CD4-positive, alpha-beta T cell (primary cell): ENCODE results near the gene FCAR. TPM values are rescaled to one million over a fixed set of nuclear protein-coding genes. Genes with fewer than 3 reads are reported as not detected.
A peak's percentile ranks its signal among the peaks of the same experiment; 100 is the strongest.
"Not testable (repeated sequence)": the region's sequence is repeated elsewhere in the genome, so short reads cannot be mapped to it uniquely, and the experiment has no call there.

ENCODE experiments used
- ATAC-seq: fragments of 200-7000 bp; cut with Tn5 transposase; one replicate; pipeline ENCODE4 v1.10.0; 2022; ENCODE audit warnings: mild to moderate bottlenecking; ENCODE audit not compliant: poor library complexity
- CTCF ChIA-PET: fragments of 350-600 bp; sonication (Branson Sonifier 250); formaldehyde crosslinking; loops from one replicate; lab custom pipeline; 2021; ENCODE audit warnings: antibody characterized with exemption, inconsistent platforms; lab: Charles Lee
- POLR2A ChIA-PET: fragments of 350-600 bp; sonication (Branson Sonifier 250); formaldehyde crosslinking; loops from one replicate; lab custom pipeline; 2021; ENCODE audit warnings: antibody characterized with exemption, inconsistent platforms; lab: Charles Lee
- DNase-seq, 14 experiments: peaks; one replicate each; pipeline ENCODE4 v3.0.0-alpha.2; 2013 to 2020; ENCODE audit warnings: mixed read lengths in 2 of 14
- H3K27ac ChIP-seq, 2 donors: one replicate each; pipeline versions ENCODE4 v1.5.1 to v1.7.0; 2013; ENCODE audit warnings: low read length in 2 of 2, low read depth in 1 of 2, mild to moderate bottlenecking in 1 of 2
- H3K27me3 ChIP-seq, 2 experiments: 1 replicate in 1 of 2; 2 replicates in 1 of 2; pipeline versions ENCODE4 v1.6.1 to v1.7.0; 2013; ENCODE audit warnings: low read length in 2 of 2, control low read depth in 1 of 2, mild to moderate bottlenecking in 1 of 2, moderate library complexity in 1 of 2; ENCODE audit not compliant: insufficient read depth in 2 of 2, control insufficient read depth in 1 of 2
- H3K36me3 ChIP-seq: one replicate; pipeline ENCODE4 v1.6.1; 2013; ENCODE audit warnings: low read length, control low read depth; ENCODE audit not compliant: insufficient read depth
- H3K4me1 ChIP-seq: one replicate; pipeline ENCODE4 v1.6.1; 2013; ENCODE audit warnings: low read length, control low read depth; ENCODE audit not compliant: insufficient read depth
- H3K4me3 ChIP-seq: one replicate; pipeline ENCODE4 v1.5.1; 2013; ENCODE audit warnings: mild to moderate bottlenecking, low read length, moderate library complexity
- H3K9me3 ChIP-seq, 2 experiments: 1 replicate in 1 of 2; 2 replicates in 1 of 2; pipeline versions ENCODE4 v1.6.1 to v1.7.0; 2013; ENCODE audit warnings: low read length in 2 of 2, mild to moderate bottlenecking in 2 of 2, control low read depth in 1 of 2, moderate library complexity in 1 of 2; ENCODE audit not compliant: control insufficient read depth in 1 of 2, insufficient read depth in 1 of 2
- H3K27ac Mint-ChIP-seq: one replicate; pipeline ENCODE4 v1.8.0; 2020; ENCODE audit warnings: mixed read lengths
- H3K27me3 Mint-ChIP-seq: one replicate; pipeline ENCODE4 v1.8.0; 2021; ENCODE audit warnings: mixed read lengths
- H3K36me3 Mint-ChIP-seq: one replicate; pipeline ENCODE4 v1.8.0; 2021; ENCODE audit warnings: low read depth, mixed read lengths
- H3K4me1 Mint-ChIP-seq: one replicate; pipeline ENCODE4 v1.8.0; 2021; ENCODE audit warnings: low read depth, mixed read lengths
- H3K4me3 Mint-ChIP-seq: one replicate; pipeline ENCODE4 v1.8.0; 2020; ENCODE audit warnings: mild to moderate bottlenecking, mixed read lengths
- H3K9me3 Mint-ChIP-seq: one replicate; pipeline ENCODE4 v1.8.0; 2020; ENCODE audit warnings: mixed read lengths
- CTCF ChIP-seq: fragments of 200-600 bp; IDR thresholded peaks from one replicate; pipeline ENCODE4 v1.8.0; 2022; ENCODE audit warnings: antibody characterized with exemption, mild to moderate bottlenecking
- intact Hi-C, 2 experiments: fragments of 100-400 bp; cut with DNase I in 1 of 2; cut with micrococcal nuclease in 1 of 2; formaldehyde crosslinking; loops; one replicate each; pipeline versions ENCODE4 v1.15.1 to v1.9.0; 2023 to 2025; cut with DNase I, micrococcal nuclease
- polyA plus RNA-seq, 2 donors: library from polyadenylated mRNA; unstranded; fragments of 120-200 nt; gene quantifications; one replicate each; pipeline ENCODE4 v1.2.1, GENCODE V29; 2013
- total RNA-seq, 174 experiments: library from RNA in 2 of 174; stranded (reverse) in 2 of 174; gene quantifications; one replicate each; pipeline ENCODE4 v1.2.3 and lab custom pipeline; 2021 to 2026

FCAR gene
- total RNA-seq: 1 to 10 TPM in 1 of 2 experiments, under 1 TPM in 1; 0.96 to 1.4 TPM
- 2.6 TPM for polyA plus RNA-seq (2013, experiment 1 of 2)
- 4.8 TPM for polyA plus RNA-seq (2013, experiment 2 of 2)
- total RNA-seq (lab: John Stamatoyannopoulos, UW): 0 to 3.1 (median 0.07) reads per million in 172 experiments

- ATAC-seq (no peak), DNase-seq (peak in 2 of 14 experiments; percentile 60 to 66)
- Histone ChIP-seq H3K9me3 (no peaks in the 10 kb centered on the region), H3K27ac (no peak within 1 kb of the TSS), H3K4me3 (peak within 1 kb of the TSS; percentile 12), H3K4me1 (no peaks in the 10 kb centered on the region), H3K27me3 (no peaks in the 10 kb centered on the region), H3K36me3 (no peaks in the 10 kb centered on the region)
- intact Hi-C loops: no loop called here
- H3K4me3 Mint-ChIP-seq: no peak within 1 kb of the TSS
- ChIA-PET CTCF (no interaction called here), POLR2A (no interaction called here)
- H3K9me3 Mint-ChIP-seq: no peaks in the 10 kb centered on the region
- no peak for TF ChIP-seq CTCF
- no peak within 1 kb of the TSS for H3K27ac Mint-ChIP-seq
- H3K36me3 Mint-ChIP-seq: no peaks in the 10 kb centered on the region
- H3K27me3 Mint-ChIP-seq: peaks cover 20% of the 10 kb centered on the region
- no peaks in the 10 kb centered on the region for H3K4me1 Mint-ChIP-seq
Measured at GRCh38 chr19:54873990-54874389, at the start of gene FCAR. Gene FCAR, plus strand, starts transcription at chr19:54874235. Its CDS starts 55 bp downstream, at chr19:54874290.

- H3K27ac ChIP-seq, ATAC-seq, POLR2A ChIA-PET: not testable (repeated sequence)
Measured at GRCh38 chr19:54824416-54824815, 49.6 kb upstream of the FCAR start.

GRCh38 chr19:54825326-54825725 lies 48.7 kb upstream of the FCAR start:
- H3K4me3 Mint-ChIP-seq, H3K27ac ChIP-seq, POLR2A ChIA-PET, H3K9me3 Mint-ChIP-seq, intact Hi-C loops, DNase-seq, ATAC-seq, H3K27me3 ChIP-seq, H3K36me3 ChIP-seq, H3K36me3 Mint-ChIP-seq, CTCF ChIA-PET, H3K27ac Mint-ChIP-seq, H3K4me1 ChIP-seq, H3K4me3 ChIP-seq, H3K9me3 ChIP-seq, H3K4me1 Mint-ChIP-seq: not testable (repeated sequence)
- H3K27me3 Mint-ChIP-seq: peaks cover 25% of the 10 kb centered on the region

More at GRCh38 chr19:54824416-54824815, 49.6 kb upstream of the FCAR start:
- intact Hi-C loops, H3K4me3 Mint-ChIP-seq, H3K27me3 ChIP-seq, H3K4me3 ChIP-seq, CTCF ChIA-PET, H3K9me3 ChIP-seq, H3K4me1 Mint-ChIP-seq, DNase-seq, H3K27ac Mint-ChIP-seq, H3K36me3 Mint-ChIP-seq, H3K9me3 Mint-ChIP-seq, H3K4me1 ChIP-seq, H3K36me3 ChIP-seq: not testable (repeated sequence)
- H3K27me3 Mint-ChIP-seq: peaks cover 20% of the 10 kb centered on the region

GRCh38 chr19:54828064-54828463 lies 46.0 kb upstream of the FCAR start:
- POLR2A ChIA-PET, H3K4me3 Mint-ChIP-seq, H3K9me3 Mint-ChIP-seq, intact Hi-C loops, H3K4me1 Mint-ChIP-seq, H3K27ac Mint-ChIP-seq, H3K27ac ChIP-seq, CTCF ChIA-PET, H3K9me3 ChIP-seq, H3K4me1 ChIP-seq, H3K27me3 ChIP-seq, H3K36me3 ChIP-seq, DNase-seq, H3K36me3 Mint-ChIP-seq, H3K4me3 ChIP-seq, ATAC-seq: not testable (repeated sequence)
- H3K27me3 Mint-ChIP-seq: peaks cover 22% of the 10 kb centered on the region

GRCh38 chr19:54832496-54832895 lies 41.5 kb upstream of the FCAR start, which contains the start of gene KIR2DS4:
Gene KIR2DS4, plus strand, starts transcription at chr19:54832676.
- H3K27me3 Mint-ChIP-seq, H3K36me3 ChIP-seq, H3K4me3 ChIP-seq, ATAC-seq, POLR2A ChIA-PET, DNase-seq, intact Hi-C loops, H3K27me3 ChIP-seq, H3K4me1 Mint-ChIP-seq, H3K27ac ChIP-seq, H3K9me3 Mint-ChIP-seq, H3K27ac Mint-ChIP-seq, H3K9me3 ChIP-seq, H3K4me1 ChIP-seq, H3K4me3 Mint-ChIP-seq, H3K36me3 Mint-ChIP-seq, CTCF ChIA-PET: not testable (repeated sequence)

GRCh38 chr19:54835126-54835525 lies 38.9 kb upstream of the FCAR start:
- H3K9me3 Mint-ChIP-seq, H3K4me1 ChIP-seq, H3K36me3 ChIP-seq, intact Hi-C loops, DNase-seq, CTCF ChIA-PET, H3K27ac ChIP-seq, H3K4me1 Mint-ChIP-seq, H3K36me3 Mint-ChIP-seq, POLR2A ChIA-PET, H3K9me3 ChIP-seq, H3K4me3 Mint-ChIP-seq, H3K27me3 ChIP-seq, H3K4me3 ChIP-seq, H3K27ac Mint-ChIP-seq, ATAC-seq: not testable (repeated sequence)
- peaks cover 12% of the 10 kb centered on the region for H3K27me3 Mint-ChIP-seq
